Uterus (tissue), 2 donors: ENCODE data around the gene AGPAT3.

Experiments used
- POLR2A ChIP-seq, 2 donors: fragments of 450-650 bp; IDR thresholded peaks; one replicate each; pipeline ENCODE4 v1.6.1; 2016; ENCODE audit warnings: antibody characterized with exemption in 2 of 2, mild to moderate bottlenecking in 1 of 2, moderate library complexity in 1 of 2
- TF ChIP-seq, protein P1 (sequence below), 4 experiments: fragments of 200-600 bp in 2 of 4; fragments of 450-650 bp in 2 of 4; sonication (generic) in 2 of 4; IDR thresholded peaks; one replicate each; pipeline ENCODE4 v1.5.1; 2016 to 2019; ENCODE audit warnings: antibody characterized with exemption in 4 of 4, mild to moderate bottlenecking in 2 of 4, moderate library complexity in 1 of 4

DNA sequence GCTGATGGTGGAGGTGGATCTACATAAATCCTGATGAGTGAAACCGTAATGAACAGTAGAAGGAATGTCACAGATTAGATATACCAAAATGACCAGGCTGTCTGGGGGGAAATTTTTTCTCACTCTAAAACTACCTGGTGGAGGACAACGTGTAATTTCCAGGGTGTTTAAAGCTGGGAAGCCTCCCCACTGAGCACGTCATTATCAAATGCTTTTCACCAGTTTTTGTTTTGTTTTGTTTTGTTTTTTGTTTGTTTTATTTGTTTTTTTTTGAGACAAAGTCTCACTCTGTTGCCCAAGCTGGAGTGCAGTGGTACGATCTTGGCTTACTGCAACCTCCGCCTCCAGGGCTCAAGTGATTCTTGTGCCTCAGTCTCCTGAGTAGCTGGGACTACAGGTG is 11.6 kb downstream of the AGPAT3 start:
- TF ChIP-seq, protein P1, sequence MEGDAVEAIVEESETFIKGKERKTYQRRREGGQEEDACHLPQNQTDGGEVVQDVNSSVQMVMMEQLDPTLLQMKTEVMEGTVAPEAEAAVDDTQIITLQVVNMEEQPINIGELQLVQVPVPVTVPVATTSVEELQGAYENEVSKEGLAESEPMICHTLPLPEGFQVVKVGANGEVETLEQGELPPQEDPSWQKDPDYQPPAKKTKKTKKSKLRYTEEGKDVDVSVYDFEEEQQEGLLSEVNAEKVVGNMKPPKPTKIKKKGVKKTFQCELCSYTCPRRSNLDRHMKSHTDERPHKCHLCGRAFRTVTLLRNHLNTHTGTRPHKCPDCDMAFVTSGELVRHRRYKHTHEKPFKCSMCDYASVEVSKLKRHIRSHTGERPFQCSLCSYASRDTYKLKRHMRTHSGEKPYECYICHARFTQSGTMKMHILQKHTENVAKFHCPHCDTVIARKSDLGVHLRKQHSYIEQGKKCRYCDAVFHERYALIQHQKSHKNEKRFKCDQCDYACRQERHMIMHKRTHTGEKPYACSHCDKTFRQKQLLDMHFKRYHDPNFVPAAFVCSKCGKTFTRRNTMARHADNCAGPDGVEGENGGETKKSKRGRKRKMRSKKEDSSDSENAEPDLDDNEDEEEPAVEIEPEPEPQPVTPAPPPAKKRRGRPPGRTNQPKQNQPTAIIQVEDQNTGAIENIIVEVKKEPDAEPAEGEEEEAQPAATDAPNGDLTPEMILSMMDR (IDR thresholded peaks at IDR 0.05) = no peak
- no peak for TF ChIP-seq POLR2A (IDR thresholded peaks at IDR 0.05)
